Gastrocnemius medialis (tissue), 4 donors: ENCODE measurements around the gene MYL6.

Source experiments
- CTCF ChIP-seq, 5 experiments: fragments of 450-650 bp in 3 of 5; fragments of 200-600 bp in 2 of 5; sonication (generic) in 2 of 5; IDR thresholded peaks in 4 of 5; conservative IDR thresholded peaks in 1 of 5; 1 replicate in 4 of 5; 2 replicates in 1 of 5; pipeline ENCODE4 v1.5.1; 2016 to 2019; ENCODE audit warnings: antibody characterized with exemption in 5 of 5, mild to moderate bottlenecking in 3 of 5, moderate library complexity in 3 of 5
- POLR2A ChIP-seq, 2 donors: fragments of 450-650 bp; IDR thresholded peaks; one replicate each; pipeline ENCODE4 v1.6.1; 2017; ENCODE audit warnings: antibody characterized with exemption in 2 of 2, mild to moderate bottlenecking in 2 of 2, moderate library complexity in 2 of 2

GRCh38 chr12:56193025-56193578 is 34.9 kb downstream of the MYL6 start:
- TF ChIP-seq CTCF (IDR thresholded peaks at IDR 0.05 in 4 of 5, conservative IDR thresholded peaks at IDR 0.05 in 1 of 5) (peak; percentile 76 to 85 (median 77)), POLR2A (IDR thresholded peaks at IDR 0.05) (no peak)
